GM19468 (cell line): ENCODE results near the gene MSL1.
"Not testable (repeated sequence)": the region's sequence is repeated elsewhere in the genome, so short reads cannot be mapped to it uniquely, and the experiment has no call there.

Experiments
- ATAC-seq: cut with Tn5 transposase; IDR thresholded peaks from one replicate; pipeline ENCODE4 v1.9.1; 2021; ENCODE audit warnings: mild to moderate bottlenecking, moderate library complexity, moderate number of reproducible peaks; ENCODE audit not compliant: unreplicated experiment; ENCODE audit errors: extremely low read depth

The MSL1 gene

DNA sequence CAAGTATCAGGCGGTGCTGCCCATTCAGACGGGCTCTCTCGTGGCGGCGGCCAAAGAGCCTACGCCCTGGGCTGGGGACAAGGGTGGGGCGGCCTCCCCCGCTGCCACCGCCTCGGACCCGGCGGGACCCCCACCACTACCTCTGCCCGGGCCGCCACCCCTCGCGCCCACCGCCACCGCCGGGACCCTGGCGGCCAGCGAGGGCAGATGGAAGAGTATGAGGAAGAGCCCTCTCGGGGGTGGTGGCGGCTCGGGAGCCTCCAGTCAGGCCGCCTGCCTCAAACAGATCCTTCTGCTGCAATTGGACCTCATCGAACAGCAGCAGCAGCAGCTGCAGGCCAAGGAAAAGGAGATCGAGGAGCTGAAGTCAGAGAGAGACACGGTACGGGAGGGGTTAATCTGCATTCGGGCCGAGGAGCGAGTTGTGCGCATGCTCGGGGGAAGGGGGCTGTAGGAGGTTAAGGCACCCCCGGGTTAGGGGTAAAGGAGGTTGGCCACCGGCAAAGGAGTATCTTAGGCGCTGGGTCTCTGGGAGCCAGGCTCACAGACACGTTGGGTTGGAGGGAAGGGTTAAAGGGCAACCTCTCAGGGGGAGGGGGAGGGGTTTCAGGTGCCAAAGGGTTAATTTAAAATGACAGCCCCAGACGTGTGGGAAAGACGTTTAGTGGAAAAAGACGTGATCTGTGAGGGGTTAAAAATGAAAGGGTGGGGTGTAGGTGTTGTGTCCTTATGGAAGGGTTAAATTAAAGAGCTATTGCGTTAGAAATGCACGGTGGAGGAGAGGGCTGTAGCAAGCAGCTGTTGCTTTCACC lies 1.4 kb downstream of the MSL1 start:
- no peak for ATAC-seq

DNA sequence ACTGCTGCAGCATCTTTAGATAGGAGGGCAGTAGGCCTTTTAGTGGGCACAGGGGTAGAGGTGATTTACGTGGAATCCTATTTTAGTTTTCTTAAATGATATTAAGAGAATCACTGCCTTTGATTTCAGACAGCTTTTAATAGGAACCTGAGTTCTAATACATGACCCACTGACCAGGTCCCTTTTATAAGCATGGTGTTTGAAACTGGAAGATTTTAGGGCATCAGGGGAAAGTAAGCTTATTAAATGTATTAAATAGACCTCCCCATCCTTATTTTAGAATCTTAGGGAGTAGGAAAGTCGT lies 2.0 kb downstream of the MSL1 start:
- no peak for ATAC-seq

DNA sequence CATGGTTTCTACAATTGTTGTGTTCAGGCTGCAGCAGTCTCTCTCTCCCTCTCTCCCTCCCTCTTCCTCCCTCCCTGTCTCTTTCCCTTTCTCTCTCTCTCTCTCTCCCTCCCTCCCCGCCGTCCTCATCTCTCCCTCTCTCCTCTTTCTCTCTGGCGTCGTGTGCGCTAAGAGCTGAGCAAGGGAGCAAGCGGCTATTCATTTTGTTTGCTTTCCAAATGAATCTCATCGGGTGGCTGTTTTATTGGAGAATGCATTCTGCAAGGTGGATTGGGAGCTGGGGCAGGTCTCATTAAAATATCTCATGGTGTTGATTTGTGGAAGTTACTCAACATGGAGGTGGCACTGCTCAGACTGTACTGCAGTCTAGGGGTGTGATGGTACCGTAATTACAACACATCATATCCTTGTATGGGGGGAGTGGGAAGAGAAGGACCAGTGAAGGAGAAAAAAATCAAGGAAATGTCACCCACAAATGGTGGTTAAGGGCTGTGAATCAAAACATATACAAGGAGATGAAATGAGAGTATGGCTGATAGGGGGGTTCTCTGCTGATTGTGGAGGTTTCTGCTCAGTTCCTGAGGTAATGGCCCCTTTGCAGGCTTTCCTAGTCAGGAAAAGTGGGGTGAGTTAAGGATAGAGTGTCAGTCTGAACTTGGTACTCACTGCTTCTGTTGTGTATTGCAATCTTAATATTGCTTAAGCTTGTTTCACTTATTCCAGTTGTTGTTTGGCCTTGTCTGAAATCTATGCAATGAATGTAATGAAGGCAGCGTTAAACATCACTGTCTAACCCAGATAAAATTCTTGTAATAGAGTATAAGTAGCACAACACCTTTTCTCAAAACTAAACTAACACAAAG lies 2.7 kb downstream of the MSL1 start:
- no peak for ATAC-seq

DNA sequence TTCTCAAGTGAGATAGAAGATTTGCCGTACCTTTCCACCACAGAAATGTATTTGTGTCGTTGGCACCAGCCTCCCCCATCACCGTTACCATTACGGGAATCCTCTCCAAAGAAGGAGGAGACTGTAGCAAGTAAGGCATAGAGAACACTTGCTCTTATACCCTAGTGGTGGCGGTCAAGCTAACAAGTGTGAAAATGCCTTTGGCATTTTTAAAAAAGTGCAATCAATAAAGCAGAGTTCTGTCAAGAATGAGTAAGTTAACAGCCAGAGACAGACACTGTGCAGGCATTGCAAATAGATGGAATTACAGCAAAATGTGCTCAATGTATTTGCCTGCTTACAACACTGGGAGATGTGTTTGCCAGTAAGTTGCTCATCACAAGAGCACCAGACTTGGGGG lies 7.7 kb downstream of the MSL1 start:
- ATAC-seq, result no peak

DNA sequence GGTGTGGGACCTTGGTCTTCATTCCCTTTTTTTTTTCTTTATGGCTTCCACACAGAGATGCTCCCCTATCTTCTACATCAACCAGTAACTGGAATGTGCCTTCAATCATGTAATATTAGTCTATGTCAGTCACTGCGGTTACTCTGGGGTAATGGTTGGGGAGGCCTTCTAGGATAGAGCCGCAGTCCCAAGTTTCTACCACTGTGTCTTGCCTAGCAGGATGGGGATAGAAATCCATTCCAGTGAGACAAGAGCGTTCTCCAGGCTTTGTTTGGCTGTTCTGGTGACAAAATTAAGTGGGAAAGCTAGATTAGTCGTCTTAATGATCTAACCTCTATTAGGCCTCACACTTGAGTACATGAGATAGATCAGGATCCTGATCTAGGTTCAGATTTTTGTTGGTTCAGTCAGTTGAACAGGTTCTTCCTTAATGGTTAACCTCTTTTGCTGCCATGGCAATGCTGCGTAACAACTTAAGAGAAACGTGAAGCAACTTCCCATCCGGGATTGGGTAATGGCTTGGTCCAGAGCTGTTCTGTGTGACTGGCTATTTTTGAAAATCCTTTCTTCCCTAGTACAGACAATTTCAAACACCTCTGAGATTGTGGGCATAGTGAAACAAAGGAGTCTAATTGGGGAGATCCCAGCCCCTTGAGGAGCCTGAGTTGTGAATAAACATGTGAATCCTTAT lies 8.7 kb downstream of the MSL1 start:
- no peak for ATAC-seq

DNA sequence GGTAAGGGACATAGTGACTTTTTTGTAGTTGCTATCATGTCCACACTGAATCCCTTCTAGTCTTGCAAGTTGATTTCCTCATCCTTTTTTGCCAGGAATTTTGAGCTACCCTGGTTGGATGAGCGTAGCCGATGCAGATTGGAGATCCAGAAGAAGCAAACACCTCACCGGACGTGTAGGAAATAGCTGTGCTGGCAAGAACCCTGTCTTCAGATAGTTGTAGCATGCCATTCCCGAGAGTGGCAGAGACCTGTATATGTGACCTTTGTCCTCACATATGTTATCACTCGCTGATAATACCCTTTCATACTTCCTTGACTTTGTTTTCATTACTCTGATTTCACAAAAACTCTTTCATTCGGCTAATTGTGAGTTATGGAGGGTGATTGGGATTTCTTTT lies 12.4 kb downstream of the MSL1 start:
- ATAC-seq, result no peak

DNA sequence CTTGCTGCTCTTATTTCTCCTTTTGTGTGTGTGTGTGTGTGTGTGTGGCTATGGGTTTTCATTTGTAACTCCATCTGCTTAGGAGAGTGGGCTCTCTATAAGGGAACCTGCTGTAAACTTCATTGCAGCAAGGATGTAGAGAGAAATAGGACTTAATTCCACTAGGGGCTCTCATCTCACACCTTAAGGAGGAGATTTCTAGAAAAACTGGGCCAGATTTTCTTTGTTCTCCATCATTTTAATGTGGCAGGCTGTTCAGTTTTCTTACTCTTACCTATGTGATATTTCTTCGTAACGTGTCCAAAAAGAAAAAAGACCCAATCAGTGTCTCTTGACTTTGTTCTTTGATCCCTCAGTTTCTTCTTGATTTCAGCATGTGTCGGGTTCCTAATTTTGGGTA lies 14.0 kb downstream of the MSL1 start:
- ATAC-seq, result no peak

DNA sequence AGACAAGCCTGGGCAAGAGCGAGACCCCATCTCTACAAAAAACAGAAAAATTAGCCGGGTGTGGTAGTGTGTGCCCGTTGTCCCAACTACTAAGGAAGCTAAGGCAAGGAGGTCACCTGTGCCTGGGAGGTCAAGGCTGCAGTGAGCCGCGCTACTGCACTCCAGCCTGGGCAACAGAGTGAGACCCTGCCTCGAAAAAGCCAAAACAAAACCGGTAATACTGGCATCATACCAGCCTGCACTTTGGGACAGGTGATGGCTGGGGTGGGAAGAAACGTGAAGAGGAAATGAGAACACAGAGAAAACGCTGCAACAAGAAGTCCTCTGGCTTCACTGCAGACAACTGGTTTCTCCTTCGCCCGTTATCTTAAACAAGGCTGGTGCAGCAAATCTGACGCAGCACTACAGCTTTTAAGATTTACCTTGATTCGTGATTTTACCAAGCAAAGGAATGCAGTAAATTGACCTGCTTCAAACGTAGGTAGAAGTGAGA lies 17.8 kb downstream of the MSL1 start:
- ATAC-seq, result no peak

DNA sequence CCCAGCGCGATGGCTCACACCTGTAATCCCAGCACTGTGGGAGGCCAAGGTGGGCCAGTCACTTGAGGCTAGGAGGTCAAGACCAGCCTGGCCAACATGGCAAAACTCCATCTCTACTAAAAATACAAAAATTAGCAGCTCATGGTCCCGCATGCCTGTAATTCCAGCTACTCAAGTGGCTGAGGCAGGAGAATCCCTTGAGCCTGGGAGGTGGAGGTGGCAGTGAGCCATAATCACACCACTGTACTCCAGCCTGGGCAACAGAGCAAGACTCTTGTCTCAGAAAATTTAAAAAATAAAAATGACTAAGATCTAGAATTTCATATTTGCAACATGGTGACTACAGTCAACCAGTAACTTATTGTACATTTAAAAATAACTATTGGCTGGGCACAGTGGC lies 21.4 kb downstream of the MSL1 start:
- ATAC-seq, result not testable (repeated sequence)

DNA sequence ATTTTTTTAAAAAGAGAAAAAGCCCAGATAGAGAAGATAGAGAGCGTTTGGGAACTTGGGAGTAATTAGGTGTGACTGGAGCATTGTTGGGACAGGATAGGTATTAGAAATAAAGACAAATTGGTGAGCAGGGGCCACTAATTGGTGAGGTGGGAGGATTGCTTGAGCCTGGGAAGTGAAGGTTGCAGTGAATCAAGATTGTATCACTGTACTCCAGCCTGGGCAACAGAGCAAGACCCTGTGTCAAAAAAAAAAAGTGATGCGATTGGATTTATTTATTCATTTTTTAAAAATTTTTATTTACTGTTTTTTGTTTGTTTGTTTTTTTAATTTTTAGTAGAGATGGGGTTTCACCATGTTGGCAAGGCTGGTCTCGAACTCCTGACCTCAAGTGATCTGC lies 23.7 kb downstream of the MSL1 start:
- no peak for ATAC-seq

DNA sequence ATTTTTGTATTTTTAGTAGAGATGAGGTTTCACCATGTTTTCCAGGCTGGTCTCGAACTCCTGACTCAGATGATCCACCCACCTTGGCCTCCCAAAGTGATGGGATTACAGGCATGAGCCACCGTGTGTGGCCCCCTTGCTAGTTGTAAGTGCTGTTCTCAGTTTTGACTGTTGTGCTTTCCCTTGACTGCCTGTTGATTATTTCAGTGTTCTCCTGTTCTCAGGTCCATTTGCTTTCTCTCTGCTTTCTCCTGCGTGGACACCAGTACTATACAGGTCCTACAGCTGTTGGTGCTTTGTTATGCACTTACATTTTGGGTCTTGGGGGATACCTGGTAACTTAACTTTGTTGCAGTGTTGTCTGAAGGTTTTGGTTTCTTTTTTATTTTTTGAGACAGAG lies 26.8 kb downstream of the MSL1 start:
- ATAC-seq, result no peak

DNA sequence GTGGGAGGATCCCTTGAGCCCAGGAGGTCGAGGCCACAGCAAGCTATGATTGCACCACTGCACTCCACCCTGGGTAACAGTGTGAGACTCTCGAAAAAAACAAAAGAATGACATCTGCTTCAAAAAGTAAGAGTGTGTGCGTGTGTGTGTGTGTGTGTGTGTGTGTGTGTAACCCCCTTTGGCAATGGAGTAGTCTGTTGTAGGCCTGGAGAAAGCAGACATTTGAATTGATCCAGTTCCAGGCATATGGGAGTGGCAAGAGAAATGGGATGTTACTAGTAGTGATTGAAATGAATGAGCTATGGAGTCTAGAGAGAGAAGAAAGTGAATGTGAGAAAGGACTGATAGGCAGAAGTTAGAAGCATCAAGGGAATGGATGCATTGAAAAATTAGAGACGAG lies 28.5 kb downstream of the MSL1 start:
- ATAC-seq, result no peak

DNA sequence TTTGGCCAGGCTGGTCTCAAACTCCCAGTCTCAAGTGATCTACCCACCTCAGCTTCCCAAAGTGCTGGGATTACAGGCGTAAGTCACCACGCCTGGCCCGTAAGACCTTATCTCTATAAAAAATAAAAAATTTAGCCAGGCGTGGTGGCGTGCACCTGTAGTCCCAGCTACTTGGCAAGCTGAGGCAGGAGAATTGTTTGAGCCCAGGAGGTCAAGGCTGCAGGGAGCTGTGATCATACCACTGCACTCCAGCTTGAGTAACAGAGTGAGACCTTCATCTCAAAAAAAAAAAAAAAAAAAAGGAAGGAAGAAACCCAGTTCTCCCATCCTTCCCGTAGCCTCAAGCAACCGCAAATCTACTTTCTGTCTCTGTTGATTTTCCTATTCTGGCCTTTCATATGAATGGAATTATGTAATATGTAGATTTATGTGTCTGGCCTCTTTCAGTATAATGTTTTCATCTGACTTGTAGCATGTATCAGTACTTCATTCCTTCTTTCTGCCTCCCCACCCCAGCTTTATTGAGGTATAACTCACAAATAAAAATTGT lies 29.7 kb downstream of the MSL1 start:
- ATAC-seq, result no peak

DNA sequence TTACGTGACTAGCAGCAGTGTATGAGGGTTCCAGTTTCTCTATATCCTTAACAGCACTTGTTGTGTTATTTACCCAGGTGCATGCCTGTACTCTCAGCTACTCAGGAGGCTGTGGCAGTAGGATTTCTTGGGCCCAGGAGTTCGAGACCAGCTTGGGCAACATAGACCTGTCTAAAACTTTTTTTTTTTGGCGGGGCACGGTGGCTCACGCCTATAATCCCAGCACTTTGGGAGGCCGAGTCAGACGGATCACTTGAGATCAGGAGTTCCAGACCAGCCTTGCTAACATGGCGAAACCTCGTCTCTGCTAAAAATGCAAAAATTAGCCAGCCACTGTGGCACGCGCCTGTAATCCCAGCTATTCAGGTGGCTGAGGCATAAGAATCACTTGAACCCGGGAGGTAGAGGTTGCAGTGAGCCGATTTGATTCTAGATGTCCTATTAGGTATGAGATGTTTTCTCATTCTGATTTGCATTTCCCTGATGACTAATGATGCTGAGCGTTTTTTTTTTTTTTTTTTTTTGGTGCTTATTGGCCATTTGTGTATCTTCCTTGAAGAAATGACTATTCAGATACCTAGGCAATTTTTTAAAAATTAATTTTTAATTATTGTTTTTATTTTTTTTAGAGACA lies 31.9 kb downstream of the MSL1 start:
- no peak for ATAC-seq

DNA sequence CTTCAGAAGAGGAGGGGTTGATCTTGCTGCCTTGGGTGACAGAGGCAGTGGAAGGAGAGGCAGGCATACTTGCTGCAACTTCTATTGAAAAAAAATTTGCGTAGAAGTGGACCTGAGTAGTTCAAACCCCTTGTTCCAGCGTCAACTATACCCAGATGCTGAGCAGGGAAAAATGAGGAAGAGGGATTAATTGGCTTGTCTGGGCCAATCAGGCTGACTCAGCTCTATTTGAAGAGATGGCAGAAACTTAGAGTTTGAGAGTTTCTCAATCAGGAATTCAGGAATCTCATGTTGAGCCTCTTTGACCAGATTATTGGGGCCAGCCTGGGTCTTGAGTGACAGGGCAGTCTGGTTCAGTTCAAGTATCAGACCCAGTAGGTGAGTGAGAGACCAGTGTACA lies 36.2 kb downstream of the MSL1 start:
- no peak for ATAC-seq

DNA sequence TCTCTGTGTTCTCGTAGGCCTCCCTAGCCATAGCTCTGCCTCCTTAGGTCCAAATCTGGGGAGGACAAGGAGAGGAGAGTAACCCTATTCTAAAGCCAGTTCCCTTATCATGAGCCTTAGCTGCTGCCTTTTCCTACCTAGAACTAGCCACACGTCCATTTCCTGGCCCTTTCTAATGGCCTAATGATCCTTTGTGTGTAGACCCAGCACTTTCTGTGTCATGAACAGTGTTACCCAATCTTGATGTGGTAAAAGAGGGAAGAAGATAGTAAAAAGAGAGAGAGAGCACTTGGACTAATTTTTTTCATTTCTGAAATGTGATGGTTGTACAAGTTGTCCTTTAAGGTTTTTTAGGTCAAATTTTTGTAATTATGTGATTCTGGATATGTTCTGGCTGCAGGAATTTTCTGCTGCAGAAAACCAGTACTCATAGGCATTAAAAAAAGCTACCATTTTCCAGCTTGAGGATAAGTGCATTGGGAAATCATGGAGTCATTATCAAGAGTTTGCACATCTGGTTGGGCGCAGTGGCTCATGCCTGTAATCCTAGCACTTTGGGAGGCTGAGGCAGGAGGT lies 36.8 kb downstream of the MSL1 start:
- ATAC-seq, result no peak

DNA sequence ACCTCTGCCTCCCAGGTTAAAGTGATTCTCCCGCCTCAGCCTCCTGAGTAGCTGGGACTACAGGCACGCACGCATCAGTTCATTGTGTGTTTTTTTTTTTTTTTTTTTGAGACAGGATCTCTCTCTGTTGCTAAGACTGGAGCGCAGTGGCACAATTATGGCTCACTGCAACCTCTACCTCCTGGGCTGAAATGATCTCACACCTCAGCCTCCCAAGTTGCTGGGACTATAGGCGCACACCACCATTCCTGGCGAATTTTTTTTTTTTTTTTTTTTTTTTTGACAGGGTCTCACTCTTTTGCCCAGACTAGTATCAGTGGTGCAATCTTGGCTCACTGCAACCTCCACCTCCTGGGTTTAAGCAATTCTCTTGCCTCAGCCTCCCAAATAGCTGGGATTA lies 37.7 kb downstream of the MSL1 start:
- ATAC-seq, result no peak

DNA sequence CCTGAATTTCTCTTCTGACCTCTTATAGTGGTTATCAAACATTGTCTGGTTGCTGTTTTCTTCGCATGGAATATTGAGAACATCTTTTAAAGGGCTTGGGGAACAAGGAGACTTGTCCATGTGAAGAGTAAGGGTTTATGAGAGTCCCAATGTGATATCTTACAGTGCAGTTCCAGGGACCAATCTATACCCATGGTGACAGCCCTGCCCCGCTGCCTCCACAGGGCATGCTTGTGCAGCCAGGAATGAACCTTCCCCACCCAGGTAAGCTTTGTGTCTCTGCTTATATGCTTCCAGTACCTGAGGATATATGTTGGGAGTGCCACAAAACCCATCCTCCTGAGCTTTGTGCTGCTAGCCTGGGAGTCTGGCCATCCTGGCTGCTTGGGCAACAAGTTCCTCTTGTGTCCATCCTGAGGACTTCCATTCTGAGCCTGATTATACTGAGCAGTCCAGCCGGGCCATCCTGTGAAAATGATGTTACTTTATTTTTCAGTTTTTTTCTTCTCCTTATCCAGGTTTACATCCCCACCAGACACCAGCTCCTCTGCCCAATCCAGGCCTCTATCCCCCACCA lies 46.0 kb downstream of the MSL1 start:
- ATAC-seq, result no peak

DNA sequence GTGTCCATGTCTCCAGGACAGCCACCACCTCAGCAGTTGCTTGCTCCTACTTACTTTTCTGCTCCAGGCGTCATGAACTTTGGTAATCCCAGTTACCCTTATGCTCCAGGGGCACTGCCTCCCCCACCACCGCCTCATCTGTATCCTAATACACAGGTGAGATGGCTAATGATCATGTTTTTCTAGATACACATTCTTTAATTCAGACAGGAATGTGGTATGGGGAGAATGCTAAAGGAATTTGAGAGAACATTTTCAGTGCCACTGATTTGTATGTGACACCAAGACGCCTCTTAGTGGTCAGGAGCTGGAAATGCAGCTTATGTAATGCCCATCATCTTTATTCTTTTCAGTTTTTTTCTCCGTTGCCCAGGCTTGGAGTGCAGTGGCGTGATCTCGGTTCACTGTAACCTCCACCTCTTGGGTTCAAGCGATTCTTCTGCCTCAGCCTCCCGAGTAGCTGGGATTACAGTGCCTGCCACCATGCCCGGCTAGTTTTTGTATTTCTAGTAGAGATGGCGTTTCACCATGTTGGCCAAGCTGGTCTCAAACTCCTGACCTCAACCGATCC lies 46.6 kb downstream of the MSL1 start:
- ATAC-seq, result no peak
